Measurements from ENCODE around the gene ITIH2.
A peak's percentile ranks its signal among the peaks of the same experiment; 100 is the strongest.

GRCh38 chr10:7756360-7756992, 53.4 kb downstream of the ITIH2 start:
- TF ChIP-seq, protein P1, sequence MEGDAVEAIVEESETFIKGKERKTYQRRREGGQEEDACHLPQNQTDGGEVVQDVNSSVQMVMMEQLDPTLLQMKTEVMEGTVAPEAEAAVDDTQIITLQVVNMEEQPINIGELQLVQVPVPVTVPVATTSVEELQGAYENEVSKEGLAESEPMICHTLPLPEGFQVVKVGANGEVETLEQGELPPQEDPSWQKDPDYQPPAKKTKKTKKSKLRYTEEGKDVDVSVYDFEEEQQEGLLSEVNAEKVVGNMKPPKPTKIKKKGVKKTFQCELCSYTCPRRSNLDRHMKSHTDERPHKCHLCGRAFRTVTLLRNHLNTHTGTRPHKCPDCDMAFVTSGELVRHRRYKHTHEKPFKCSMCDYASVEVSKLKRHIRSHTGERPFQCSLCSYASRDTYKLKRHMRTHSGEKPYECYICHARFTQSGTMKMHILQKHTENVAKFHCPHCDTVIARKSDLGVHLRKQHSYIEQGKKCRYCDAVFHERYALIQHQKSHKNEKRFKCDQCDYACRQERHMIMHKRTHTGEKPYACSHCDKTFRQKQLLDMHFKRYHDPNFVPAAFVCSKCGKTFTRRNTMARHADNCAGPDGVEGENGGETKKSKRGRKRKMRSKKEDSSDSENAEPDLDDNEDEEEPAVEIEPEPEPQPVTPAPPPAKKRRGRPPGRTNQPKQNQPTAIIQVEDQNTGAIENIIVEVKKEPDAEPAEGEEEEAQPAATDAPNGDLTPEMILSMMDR (IDR thresholded peaks at IDR 0.05 in 2 of 3, conservative IDR thresholded peaks at IDR 0.05 in 1 of 3; ENCODE audit: borderline replicate concordance in 1 of 3, insufficient read depth in 1 of 3, low read depth in 2 of 3, low read length in 2 of 3): peak; percentile 14 to 86 (median 70); a peak in 5 of 6 replicates
- TF ChIP-seq CBX3 (IDR thresholded peaks at IDR 0.05; ENCODE audit: low read depth): no peak
- TF ChIP-seq CEBPB (IDR thresholded peaks at IDR 0.05; ENCODE audit: low read depth): no peak
- no peak for TF ChIP-seq POLR2A (IDR thresholded peaks at IDR 0.05; ENCODE audit: borderline replicate concordance, extremely low read depth, insufficient read depth, insufficient read length)
- no peak for TF ChIP-seq POLR2AphosphoS5 (IDR thresholded peaks at IDR 0.05; ENCODE audit: low read depth, low read length)
- TF ChIP-seq EZH2phosphoT487 (IDR thresholded peaks at IDR 0.05; ENCODE audit: borderline replicate concordance): no peak
- no peak for TF ChIP-seq FOSL1 (IDR thresholded peaks at IDR 0.05; ENCODE audit: low read depth)

All from HCT116 (cell line).